D721Med (cell line): ENCODE results near the gene GJB1.

Experiments
- DNase-seq: peaks from one replicate; pipeline ENCODE4 v3.0.0; 2011; ENCODE audit warnings: low spot score; ENCODE audit not compliant: insufficient read length
- FAIRE-seq: peaks from 2 replicates; lab custom pipeline; 2011; peaks lifted over from hg19 to GRCh38; lab: Jason Lieb, UNC
- CTCF ChIP-seq: IDR thresholded peaks from 2 replicates; pipeline ENCODE4 v1.5.1; 2012; ENCODE audit warnings: mild to moderate bottlenecking, control low read depth; ENCODE audit not compliant: insufficient read depth; ENCODE audit errors: missing control alignments

GJB1 gene

GRCh38 chrX:71214604-71215337 is 8.3 kb upstream of the GJB1 start:
- TF ChIP-seq CTCF = no peak
- FAIRE-seq (no peak), DNase-seq (no peak)

GRCh38 chrX:71215338-71215912 is 7.6 kb upstream of the GJB1 start:
- DNase-seq = no peak
- no peak for FAIRE-seq
- TF ChIP-seq CTCF = no peak

GRCh38 chrX:71216485-71216884 is 6.5 kb upstream of the GJB1 start:
- no peak for DNase-seq
- no peak for FAIRE-seq
- TF ChIP-seq CTCF = no peak

- DNase-seq = no peak
- TF ChIP-seq CTCF = no peak
- FAIRE-seq = no peak
These were observed 5.7 kb upstream of the GJB1 start for GRCh38 chrX:71217298-71217697.

- DNase-seq (no peak), FAIRE-seq (no peak)
- no peak for TF ChIP-seq CTCF
These were observed 1.9 kb upstream of the GJB1 start for GRCh38 chrX:71221145-71221544.

- no peak for TF ChIP-seq CTCF
- no peak for DNase-seq
- no peak for FAIRE-seq
These were observed 1.2 kb downstream of the GJB1 start for GRCh38 chrX:71224098-71224708.

GRCh38 chrX:71225009-71225408 is 2.0 kb downstream of the GJB1 start:
- DNase-seq (no peak), FAIRE-seq (no peak)
- no peak for TF ChIP-seq CTCF
